Eye (tissue), 1 donor: Measurements from ENCODE around the gene PCGF3.

Source experiments
- DNase-seq: peaks from one replicate; pipeline ENCODE4 v3.0.0-alpha.2; 2015

Gene PCGF3, protein sequence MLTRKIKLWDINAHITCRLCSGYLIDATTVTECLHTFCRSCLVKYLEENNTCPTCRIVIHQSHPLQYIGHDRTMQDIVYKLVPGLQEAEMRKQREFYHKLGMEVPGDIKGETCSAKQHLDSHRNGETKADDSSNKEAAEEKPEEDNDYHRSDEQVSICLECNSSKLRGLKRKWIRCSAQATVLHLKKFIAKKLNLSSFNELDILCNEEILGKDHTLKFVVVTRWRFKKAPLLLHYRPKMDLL

DNA sequence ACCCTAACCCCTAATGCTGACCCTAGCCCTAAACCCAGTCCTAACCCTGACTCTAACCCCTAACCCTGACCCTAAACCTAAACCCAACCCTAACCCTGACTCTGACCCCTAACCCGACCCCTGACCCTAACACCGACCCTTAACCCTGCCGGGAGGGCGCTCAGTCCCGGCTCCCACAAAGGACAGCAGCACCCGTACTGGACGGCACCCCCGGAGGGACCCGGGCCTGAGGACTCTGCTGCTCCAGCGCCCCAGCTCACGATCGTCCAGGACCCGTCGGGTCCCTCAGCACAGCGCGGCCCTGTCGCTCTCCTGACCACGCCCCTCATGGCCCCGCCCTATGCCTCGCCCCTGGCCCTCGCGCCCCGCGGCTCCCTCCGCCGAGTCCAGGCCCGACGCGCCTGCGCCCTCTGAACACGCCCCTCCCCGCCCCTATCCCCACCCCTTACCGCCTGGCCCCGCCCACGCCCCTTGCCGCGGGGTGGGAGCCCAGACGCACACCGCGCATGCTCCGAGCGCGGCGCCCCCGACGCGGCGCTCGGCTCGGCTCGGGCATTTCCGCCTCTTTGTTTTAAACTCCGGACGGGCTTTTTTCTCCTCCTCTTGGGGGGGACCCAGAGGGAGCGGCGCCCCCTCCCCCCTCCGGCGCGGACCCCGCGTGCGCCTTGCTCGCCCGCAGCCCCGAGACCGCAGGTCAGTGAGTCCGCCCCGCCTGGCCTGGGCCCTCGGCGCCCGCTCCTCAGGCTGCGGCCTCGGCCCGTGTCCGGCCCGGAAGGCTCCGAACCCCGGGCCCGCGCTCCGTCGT lies at the start of gene PCGF3:
Gene PCGF3 (plus strand): TSS at position 555 of the 805 bp plus-strand sequence. CDS start 27,849 bp downstream, outside the sequence.
- peak; percentile 99 for DNase-seq

DNA sequence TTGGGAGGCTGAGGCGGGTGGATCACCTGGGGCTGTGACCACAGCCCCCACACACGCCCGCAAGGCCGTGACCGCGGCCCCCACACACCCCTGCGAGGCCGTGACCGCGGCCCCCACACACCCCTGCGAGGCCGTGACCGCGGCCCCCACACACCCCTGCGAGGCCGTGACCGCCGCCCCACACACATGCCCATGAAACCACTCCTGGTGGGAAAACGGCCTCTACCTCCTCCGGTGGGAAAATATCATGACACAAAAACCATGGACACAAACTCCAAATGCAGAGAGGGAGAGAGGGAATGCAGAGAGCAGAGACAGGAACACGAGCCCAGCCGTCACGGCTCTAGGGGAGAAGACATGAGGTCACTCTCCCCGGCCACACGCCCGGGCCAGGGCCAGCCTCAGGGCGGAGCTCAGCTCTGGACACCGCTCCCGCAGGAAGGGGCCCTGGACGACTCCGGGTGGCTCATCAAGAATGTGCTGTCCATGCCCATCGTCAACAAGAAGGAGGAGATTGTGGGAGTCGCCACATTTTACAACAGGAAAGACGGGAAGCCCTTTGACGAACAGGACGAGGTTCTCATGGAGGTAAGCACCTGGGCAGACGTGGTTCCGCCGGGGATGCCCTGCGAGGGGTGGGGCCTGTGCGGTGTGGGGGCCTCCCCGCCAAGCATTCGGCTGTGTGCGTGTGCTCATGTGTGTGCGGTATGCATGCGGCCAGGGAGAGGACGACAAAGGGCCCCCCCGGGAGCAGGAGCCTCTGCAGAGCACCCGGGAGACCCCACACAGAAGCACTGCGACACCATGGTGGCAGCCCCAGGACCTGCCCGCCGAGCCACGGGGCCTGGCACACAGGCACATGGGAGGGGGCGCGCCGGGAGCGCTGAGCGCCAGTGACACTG lies 48.9 kb upstream of the PCGF3 start:
- DNase-seq, result no peak

DNA sequence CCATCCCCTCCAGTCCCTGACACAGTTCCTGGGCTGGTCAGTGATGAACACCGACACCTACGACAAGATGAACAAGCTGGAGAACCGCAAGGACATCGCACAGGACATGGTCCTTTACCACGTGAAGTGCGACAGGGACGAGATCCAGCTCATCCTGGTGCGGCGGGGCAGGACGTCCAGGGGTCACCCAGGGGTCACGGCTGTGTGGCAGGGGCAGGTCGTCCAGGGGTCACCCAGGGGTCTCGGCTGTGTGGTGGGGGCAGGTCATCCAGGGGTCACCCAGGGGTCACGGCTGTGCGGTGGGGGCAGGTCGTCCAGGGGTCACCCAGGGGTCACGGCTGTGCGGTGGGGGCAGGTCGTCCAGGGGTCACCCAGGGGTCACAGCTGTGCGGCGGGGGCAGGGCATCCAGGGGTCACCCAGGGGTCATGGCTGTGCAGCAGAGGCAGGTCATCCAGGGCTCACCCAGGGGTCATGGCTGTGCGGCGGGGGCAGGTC lies 48.2 kb upstream of the PCGF3 start:
- DNase-seq, result no peak

DNA sequence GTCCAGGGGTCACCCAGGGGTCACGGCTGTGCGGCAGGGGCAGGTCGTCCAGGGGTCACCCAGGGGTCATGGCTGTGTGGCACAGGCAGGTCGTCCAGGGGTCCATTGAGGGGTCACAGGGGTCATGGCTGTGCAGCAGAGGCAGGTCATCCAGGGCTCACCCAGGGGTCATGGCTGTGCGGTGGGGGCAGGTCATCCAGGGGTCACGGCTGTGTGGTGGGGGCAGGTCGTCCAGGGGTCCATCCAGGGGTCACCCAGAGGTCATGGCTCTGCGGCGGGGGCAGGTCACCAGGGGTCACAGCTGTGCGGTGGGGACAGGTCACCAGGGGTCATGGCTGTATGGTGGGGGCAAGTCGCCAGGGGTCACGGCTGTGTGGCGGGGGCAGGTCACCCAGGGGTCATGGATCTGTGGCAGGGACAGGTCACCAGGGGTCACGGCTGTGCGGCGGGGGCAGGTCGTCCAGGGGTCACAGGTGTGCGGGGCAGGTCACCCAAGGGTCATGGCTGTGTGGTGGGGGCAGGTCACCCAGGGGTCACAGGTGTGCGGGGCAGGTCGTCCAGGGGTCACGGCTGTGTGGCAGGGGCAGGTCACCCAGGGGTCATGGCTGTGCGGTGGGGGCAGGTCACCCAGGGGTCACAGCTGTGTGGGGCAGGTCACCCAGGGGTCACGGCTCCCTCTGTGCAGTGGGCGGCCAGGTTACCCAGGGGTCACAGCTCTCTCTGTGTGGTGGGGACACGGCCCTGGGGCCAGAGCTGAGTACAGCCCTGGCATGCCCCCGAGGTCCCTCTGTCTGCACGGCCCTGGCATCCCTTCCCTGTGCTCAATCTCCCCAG lies 47.6 kb upstream of the PCGF3 start:
- DNase-seq, result peak; percentile 74

DNA sequence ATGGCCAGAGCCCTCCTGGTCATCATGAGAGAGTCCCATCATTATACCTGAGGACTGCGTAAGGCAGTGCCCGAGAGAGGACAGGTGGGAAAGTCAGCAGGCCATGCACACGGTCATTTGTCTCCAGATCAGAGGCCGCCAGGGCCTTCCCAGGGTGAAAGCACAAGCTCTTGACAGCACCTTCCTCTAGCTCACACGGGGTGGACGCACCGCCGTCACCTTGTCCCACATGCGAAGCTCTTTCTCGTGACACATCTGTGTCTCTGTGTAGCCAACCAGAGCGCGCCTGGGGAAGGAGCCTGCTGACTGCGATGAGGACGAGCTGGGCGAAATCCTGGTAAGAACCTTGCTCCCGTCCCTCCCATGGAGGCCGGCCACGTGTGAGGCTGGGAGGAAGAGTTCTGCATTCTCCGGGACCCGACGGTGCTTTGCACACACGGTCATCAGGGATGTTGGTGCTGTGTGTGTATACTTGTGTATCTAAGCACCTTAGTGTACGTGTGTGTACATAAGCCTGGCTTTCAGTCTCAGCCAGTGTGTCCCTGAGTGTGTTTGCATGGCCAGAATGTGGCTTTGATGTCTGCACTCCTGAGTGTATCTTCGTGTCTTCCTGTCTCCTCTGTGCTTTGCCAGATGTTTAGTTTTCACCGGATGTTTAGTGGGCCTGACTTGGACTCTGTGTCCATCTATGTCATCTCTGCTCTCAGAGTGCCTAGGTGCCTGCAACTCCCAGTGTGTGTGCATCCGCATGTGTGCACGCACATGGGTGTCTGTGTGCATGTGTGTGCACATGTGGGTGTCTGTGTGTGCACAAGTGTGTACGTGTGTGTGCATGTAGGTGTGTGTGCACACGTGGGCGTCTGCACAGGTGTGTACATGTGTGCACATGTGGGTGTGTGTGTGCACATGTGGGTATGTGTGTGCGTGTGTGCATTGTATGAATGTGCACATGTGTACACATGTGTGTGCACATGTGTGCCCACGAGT lies 46.7 kb upstream of the PCGF3 start:
- DNase-seq, result no peak

DNA sequence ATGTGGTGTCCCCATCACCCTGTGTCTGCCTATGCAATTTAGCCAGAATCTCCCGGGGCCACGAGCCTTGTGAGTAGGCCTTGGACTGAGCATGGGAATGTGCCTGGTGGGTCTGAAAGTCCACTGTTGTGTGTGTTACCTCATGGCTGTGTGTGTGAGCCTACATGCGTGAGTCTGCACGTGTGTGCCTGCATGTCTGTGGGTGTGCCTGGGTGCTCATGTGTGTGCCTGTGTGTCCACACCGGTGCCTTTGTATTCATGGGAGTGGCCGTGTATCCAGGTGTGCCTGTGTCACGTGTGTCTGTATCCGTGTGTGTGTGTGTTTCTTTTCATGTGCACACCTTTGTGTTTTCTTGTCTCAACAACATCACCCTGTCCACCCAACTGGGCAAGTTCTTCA lies 45.8 kb upstream of the PCGF3 start:
- DNase-seq, result no peak

DNA sequence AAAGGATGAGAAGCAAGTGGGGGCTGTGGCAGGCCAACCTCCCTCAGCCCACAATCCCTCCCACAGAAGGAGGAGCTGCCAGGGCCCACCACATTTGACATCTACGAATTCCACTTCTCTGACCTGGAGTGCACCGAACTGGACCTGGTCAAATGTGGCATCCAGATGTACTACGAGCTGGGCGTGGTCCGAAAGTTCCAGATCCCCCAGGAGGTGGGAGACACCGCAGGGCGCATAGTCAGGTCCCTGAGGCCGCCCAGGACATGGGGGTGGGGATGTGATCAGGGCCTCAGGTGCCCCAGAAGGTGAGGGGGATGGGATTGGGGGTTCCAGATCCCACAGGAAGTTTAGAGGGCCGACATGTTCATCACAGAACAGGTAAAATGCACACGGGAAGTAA lies 45.2 kb upstream of the PCGF3 start:
- no peak for DNase-seq

DNA sequence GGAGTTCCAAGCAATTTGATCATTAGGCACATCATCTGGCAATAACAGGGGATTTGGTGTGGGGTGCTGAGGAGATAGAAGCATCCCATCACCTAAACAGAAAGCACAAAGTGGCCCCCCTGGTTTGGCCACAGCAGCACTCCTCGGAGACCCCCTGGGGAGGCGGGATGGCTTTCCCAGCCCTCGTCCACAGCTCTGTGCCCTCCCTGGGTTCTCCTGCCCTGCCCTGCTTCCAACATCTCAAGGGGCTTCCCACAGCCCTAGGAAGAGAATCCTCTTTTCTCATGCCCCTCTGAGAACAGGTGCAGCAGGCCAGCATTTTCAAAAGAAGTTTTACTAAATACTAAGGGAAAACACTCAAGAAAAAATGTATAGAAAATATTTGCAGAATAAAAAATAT lies 44.4 kb upstream of the PCGF3 start:
- DNase-seq, result no peak

DNA sequence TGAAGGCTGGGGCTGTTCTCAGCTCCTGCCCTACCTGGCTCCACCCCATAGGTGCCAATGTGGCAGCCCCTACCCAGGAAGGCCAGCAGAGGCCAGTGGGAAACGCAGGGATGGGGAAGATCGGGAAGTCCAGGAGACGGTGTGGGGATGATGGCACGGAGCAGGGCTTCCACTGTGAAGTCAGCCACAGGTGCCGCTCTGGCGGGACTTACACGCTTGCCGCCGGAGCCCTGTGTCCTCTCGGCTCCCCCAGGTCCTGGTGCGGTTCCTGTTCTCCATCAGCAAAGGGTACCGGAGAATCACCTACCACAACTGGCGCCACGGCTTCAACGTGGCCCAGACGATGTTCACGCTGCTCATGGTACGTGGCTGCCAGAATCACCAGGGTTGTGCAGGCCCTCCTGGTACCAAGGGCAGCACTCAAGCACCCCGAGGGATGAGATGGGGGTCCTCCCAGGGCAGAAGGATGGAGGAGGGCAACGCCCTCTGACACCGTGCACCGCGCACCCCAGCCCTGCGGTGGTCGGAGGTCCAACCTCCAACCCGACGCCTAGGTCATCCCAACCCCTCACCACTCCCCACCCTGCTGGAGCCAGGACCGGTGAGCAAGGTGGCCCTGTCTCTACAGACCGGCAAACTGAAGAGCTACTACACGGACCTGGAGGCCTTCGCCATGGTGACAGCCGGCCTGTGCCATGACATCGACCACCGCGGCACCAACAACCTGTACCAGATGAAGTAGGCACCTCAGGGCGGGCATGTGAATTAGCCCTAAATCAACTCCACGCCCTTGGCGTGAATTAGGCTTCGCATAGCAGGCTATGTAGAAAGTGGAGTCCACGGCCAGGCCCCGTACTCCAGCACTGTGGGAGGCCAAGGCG lies 43.5 kb upstream of the PCGF3 start:
- DNase-seq, result peak; percentile 0

DNA sequence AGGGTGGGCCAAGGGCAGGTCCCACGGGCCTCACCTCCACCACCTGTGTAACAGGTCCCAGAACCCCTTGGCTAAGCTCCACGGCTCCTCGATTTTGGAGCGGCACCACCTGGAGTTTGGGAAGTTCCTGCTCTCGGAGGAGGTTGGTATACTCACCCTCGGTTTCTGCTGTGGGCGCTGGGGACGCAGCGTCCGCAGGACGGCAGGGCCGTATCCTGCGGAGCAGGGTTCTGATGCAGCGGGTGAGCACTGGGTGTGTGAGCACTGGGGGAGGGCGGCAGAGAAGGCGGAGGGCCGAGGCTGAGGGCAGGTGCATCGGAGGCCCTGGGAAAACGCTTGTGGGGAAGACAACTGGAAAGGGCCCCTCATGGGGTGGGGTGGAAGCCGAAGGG lies 42.6 kb upstream of the PCGF3 start:
- DNase-seq, result no peak

DNA sequence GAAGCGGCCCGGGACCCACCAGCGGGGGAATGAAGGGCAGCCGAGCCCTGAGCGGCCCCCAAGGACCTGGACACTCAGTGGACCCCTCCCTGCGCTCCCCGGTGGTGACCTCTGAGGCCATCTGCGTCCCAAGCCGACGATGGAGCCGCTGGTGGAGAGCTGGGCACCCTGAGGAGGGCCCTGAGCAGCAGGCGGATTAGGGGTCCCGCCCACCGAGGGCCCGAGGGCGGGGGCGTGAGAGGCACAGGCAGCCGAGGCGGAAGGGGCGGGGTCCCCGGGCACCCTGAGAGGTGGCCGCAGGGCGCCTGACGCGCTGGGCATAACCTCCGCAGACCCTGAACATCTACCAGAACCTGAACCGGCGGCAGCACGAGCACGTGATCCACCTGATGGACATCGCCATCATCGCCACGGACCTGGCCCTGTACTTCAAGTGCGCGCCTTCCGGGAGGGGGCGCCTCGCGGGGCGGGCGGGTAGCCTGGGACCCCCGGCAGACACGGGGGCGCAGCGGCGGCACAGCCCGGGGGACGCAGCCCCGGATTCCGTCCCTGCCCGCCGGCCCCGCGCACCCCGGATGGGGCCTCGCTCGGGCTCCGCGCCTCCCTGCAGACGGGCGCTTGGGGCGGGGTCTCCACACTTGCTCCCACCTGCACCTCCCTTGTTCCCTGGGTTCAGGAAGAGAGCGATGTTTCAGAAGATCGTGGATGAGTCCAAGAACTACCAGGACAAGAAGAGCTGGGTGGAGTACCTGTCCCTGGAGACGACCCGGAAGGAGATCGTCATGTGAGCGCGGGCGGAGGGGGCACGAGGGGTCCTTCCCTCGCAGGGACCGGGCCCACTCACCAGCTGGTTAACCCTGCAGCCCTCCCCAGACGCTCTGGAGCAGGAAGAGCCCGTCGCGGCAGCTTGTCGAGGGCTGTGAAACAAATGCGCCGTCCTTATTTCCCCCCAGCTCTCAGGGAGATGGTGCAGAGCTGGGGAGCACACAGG lies 41.9 kb upstream of the PCGF3 start:
- peak; percentile 83 for DNase-seq

DNA sequence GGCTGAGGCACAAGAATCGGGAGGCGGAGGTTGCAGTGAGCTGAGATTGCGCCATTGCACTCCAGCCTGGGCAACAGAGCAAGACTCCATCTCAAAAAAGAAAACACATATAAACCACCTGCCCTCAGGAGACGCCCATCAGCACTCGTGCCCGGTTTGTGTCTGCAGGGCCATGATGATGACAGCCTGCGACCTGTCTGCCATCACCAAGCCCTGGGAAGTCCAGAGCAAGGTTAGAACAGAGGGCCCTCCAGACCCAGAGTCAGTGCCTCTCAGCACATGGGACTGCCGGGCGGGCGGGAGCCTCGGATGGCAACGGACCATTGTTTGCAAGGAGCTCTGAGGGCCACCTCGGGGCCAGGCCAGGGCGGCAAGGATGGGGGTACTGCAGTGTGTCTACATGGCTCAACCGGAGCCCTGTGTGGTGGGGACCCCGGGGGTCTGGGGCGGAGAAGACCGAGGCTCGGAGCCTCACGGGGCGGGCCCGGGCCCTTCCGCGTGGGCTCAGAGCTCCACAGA lies 40.9 kb upstream of the PCGF3 start:
- DNase-seq, result no peak

DNA sequence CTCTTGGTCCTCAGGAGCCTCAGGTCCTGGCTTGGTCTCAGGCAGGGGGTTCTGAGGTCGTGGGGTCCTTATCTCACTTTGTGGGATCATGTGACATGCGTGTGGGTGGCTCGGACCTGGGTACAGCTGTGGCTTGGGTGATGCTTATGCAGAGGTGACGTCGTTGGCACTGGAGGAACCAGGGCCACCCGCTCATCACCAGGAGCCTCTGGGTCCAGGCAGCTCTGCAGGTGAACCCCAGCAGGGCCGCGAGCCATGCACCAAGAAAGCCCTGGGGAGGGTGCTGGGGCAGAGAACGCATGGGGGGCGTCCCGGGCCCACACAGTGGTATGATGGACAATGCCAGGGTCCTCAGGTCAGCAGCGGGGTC lies 40.3 kb upstream of the PCGF3 start:
- no peak for DNase-seq

DNA sequence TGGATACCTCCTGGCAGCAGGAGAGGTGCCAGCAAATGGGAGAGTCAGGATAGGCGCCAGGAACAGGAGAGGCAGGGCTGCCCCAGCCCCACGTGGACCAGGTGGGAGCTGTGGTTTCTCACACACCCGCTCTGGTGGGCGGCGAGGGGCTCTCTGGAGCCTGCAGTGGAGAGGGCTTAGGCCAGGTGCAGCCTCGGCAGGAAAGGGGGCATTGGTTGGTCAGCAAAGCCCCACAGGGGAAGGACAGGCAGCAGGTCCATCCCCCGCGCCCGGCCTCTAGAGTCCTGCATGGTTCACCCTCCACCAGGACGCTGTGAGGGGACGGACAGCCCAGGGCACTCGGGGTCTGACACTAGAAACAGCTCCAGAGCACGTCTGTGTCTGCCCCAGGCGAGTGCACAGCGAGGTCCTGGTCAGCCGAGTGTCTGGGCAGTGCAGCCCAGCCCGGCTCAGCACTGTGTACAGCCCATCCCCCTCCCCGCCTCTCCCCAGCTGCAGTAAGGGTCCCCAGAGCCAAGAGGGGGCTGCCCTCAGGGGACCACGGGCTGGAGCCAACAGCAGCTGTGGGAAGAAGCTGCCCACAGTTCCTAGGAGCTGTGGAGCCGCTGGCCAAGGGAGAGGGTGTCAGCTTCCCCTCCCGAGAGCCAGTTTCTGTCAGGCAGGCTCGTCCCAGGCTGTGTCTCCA lies 39.7 kb upstream of the PCGF3 start:
- DNase-seq, result peak; percentile 0

DNA sequence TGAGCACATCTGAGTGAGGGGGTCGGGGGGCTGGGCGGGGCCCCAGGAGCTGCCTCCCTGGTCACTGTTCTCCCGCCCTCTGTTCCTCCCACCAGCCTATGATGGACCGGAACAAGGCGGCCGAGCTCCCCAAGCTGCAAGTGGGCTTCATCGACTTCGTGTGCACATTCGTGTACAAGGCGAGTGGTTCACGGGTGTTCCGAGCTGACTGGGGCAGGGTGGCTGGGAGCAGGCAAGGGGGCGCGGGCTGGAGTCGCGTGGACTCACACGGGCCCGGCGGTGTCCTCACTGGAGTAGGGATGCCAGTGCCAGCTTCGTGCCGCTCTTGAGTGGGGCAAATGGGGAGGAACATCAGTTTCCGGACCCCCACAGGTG lies 39.2 kb upstream of the PCGF3 start:
- DNase-seq, result no peak

DNA sequence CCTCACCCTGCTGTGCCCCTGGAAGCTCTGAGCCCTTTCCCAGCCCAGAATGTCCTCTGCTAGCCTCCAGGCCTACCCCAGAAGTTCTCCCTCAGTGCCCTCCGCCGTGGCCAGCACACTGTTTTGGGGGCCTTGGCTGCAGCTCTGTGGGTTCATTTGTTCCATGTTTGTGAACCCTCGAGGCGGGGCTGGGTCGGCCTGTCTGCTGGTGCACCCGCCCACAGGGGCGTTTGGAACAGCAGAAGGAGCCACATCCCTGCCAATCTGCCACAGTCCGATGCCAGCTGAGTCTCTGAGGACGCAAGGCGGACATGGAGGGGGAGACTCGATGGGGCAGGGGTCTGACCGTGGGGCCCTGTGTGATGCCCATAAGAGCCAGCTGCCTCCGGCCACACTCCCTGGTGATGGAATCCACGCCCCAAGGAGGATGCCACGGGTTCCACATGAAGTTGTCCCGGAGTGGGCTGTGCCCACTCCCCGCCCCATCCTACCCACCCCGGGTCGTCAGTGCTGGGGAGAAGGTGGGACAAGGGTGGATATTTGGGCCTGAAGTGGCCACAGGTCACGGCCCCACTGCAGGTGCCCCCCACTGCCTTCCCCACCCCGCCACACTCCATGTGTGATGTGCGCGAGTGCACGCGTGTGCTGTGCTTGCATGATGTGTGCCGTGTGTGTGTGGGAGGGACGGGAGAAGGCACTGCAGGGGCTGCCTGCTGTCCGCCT lies 38.6 kb upstream of the PCGF3 start:
- DNase-seq, result peak; percentile 0

DNA sequence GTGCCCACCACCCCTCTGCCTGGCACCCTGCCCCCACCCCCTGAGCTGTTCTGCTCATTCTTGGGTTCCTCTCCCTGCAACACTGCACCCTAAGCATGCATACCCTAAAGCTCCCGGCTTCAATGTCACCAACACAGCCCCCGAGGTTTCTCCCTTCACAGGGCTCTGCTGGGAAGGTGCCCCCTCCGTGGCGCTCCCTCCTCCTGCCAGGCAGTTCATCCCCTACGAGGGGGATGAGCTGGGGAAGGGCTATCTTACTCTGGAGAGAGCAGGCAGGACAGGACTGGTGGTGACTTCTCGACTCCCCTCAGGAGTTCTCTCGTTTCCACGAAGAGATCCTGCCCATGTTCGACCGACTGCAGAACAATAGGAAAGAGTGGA lies 38.1 kb upstream of the PCGF3 start:
- DNase-seq, result no peak
